ENCODE data around the gene SCO1. TPM values are rescaled to one million over a fixed set of nuclear protein-coding genes. Genes with fewer than 3 reads are reported as not detected.

Gene SCO1
- total RNA-seq, 1 experiment from 2014 or later: 60.3 TPM

- peak; percentile 23 for DNase-seq
- H4K8ac ChIP-seq (replicated peaks; ENCODE audit: insufficient read length, low read depth, low read length): no peak overlapping the region
Observed at GRCh38 chr17:10738521-10739258, 41.4 kb upstream of the SCO1 start.

More at GRCh38 chr17:10738521-10739258, 41.4 kb upstream of the SCO1 start:
- H4K91ac ChIP-seq (ENCODE audit: insufficient read length, low read depth, low read length): no peak overlapping the region
- H3K9me3 Mint-ChIP-seq: no peaks in the 10 kb centered on the region
- no peak overlapping the region for H2BK120ac ChIP-seq (ENCODE audit: low read depth, low read length, poor library complexity, severe bottlenecking)
- H3K27me3 Mint-ChIP-seq (ENCODE audit: low read depth): peaks cover under 1% of the 10 kb centered on the region; the same call in 1 of the 2 replicates
- H3K27me3 ChIP-seq (ENCODE audit: insufficient read depth, low read length): no peaks in the 10 kb centered on the region
- no peak overlapping the region for H3K27ac ChIP-seq (ENCODE audit: insufficient read length, low read depth, low read length)
- no peak overlapping the region for H2AFZ ChIP-seq (ENCODE audit: low read length)
- H3K23me2 ChIP-seq (ENCODE audit: insufficient read length, low read depth, low read length, poor library complexity, severe bottlenecking): no peaks in the 10 kb centered on the region
- no peak overlapping the region for H3K9ac ChIP-seq (ENCODE audit: extremely low read depth, insufficient read length, low read length)
- no peaks in the 10 kb centered on the region for H3K9me3 ChIP-seq (ENCODE audit: control insufficient read depth, low read depth, low read length)
- H3K4ac ChIP-seq (ENCODE audit: low read depth, low read length): no peak overlapping the region
- H3K4me3 Mint-ChIP-seq: no peak overlapping the region
- H3K27ac Mint-ChIP-seq: no peak overlapping the region
- no peak overlapping the region for H4K5ac ChIP-seq (ENCODE audit: insufficient read length, low read depth, low read length)
- no peak overlapping the region for H3K18ac ChIP-seq (ENCODE audit: insufficient read length, low read depth, low read length)
- H2BK20ac ChIP-seq (ENCODE audit: low read depth, low read length, poor library complexity, severe bottlenecking): no peak overlapping the region
- H2BK12ac ChIP-seq (ENCODE audit: insufficient read length, low read depth, low read length): no peak overlapping the region
- H3K79me1 ChIP-seq (ENCODE audit: insufficient read depth, low read depth, low read length, poor library complexity, severe bottlenecking): no peaks in the 10 kb centered on the region
- H3T11ph ChIP-seq (ENCODE audit: low read length): no peak overlapping the region
- no peak overlapping the region for H3K4me2 ChIP-seq (ENCODE audit: insufficient read depth, insufficient read length, low read length)
- no peaks in the 10 kb centered on the region for H3K79me2 ChIP-seq (ENCODE audit: insufficient read depth, low read length)
- H2BK5ac ChIP-seq (ENCODE audit: insufficient read length, low read length): no peak overlapping the region
- TF ChIP-seq, protein P1, sequence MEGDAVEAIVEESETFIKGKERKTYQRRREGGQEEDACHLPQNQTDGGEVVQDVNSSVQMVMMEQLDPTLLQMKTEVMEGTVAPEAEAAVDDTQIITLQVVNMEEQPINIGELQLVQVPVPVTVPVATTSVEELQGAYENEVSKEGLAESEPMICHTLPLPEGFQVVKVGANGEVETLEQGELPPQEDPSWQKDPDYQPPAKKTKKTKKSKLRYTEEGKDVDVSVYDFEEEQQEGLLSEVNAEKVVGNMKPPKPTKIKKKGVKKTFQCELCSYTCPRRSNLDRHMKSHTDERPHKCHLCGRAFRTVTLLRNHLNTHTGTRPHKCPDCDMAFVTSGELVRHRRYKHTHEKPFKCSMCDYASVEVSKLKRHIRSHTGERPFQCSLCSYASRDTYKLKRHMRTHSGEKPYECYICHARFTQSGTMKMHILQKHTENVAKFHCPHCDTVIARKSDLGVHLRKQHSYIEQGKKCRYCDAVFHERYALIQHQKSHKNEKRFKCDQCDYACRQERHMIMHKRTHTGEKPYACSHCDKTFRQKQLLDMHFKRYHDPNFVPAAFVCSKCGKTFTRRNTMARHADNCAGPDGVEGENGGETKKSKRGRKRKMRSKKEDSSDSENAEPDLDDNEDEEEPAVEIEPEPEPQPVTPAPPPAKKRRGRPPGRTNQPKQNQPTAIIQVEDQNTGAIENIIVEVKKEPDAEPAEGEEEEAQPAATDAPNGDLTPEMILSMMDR (conservative IDR thresholded peaks at IDR 0.05): no peak
- H2AK5ac ChIP-seq (ENCODE audit: insufficient read length, low read length): no peak overlapping the region
- no peaks in the 10 kb centered on the region; the same call in 1 of the 2 replicates for H3K4me1 ChIP-seq (ENCODE audit: insufficient read depth, low read length)
- WGBS (ENCODE audit: extremely low coverage, insufficient read length, low lambda C conversion rate): no CpG with 5 or more reads among the region's 5 CpGs
- no peak overlapping the region for H3K56ac ChIP-seq (ENCODE audit: insufficient read length, low read depth, low read length)
- H4K20me1 ChIP-seq (ENCODE audit: control insufficient read depth, insufficient read depth, insufficient read length): no peaks in the 10 kb centered on the region
- peaks cover 2 to 13% of the 10 kb centered on the region in 2 experiments; a peak in 3 of 4 replicates for H3K4me1 Mint-ChIP-seq
- no peak overlapping the region for H3K14ac ChIP-seq (ENCODE audit: insufficient read depth, low read length)
- H2BK15ac ChIP-seq (ENCODE audit: low read depth, low read length): no peak overlapping the region
- H3K23ac ChIP-seq (ENCODE audit: insufficient read length, low read depth, low read length): no peak overlapping the region
- peaks cover 0 to 1% (median 0%) of the 10 kb centered on the region in 3 experiments; a peak in 1 of 7 replicates for H3K36me3 Mint-ChIP-seq (ENCODE audit: insufficient read depth in 1 of 3, low read depth in 3 of 3)
